ENCODE data around the gene OR1N2.

DNA sequence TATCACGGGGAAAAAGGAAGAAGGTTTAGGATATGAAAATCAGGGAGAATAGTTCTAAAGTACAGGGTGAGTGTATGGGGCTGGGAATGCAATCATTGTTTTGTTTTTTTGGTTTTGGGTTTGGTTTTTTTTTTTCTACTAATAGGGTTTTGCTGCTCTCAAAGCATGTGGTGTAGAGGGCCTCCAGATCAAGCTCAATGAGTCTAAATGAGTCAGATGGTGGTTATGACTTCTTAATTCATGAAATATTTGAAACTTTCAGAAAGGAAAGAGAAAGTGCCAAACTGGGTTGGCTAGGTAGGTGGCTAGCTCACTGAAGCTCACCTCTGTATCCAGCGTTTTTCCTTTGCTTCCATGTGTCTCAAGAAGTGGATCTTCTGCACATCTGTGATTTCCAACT, 19.5 kb downstream of the OR1N2 start:
- TF ChIP-seq, protein P1, sequence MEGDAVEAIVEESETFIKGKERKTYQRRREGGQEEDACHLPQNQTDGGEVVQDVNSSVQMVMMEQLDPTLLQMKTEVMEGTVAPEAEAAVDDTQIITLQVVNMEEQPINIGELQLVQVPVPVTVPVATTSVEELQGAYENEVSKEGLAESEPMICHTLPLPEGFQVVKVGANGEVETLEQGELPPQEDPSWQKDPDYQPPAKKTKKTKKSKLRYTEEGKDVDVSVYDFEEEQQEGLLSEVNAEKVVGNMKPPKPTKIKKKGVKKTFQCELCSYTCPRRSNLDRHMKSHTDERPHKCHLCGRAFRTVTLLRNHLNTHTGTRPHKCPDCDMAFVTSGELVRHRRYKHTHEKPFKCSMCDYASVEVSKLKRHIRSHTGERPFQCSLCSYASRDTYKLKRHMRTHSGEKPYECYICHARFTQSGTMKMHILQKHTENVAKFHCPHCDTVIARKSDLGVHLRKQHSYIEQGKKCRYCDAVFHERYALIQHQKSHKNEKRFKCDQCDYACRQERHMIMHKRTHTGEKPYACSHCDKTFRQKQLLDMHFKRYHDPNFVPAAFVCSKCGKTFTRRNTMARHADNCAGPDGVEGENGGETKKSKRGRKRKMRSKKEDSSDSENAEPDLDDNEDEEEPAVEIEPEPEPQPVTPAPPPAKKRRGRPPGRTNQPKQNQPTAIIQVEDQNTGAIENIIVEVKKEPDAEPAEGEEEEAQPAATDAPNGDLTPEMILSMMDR (IDR thresholded peaks at IDR 0.05) = no peak
- TF ChIP-seq POLR2A (IDR thresholded peaks at IDR 0.05) = no peak
